Cerebellar nuclear complex (tissue), 1 donor: ENCODE measurements around the gene UNK.

Experiments
- DNase-seq, 2 experiments: peaks; one replicate each; lab custom pipeline; 2025; lab: John Stamatoyannopoulos, UW

The UNK gene

DNA sequence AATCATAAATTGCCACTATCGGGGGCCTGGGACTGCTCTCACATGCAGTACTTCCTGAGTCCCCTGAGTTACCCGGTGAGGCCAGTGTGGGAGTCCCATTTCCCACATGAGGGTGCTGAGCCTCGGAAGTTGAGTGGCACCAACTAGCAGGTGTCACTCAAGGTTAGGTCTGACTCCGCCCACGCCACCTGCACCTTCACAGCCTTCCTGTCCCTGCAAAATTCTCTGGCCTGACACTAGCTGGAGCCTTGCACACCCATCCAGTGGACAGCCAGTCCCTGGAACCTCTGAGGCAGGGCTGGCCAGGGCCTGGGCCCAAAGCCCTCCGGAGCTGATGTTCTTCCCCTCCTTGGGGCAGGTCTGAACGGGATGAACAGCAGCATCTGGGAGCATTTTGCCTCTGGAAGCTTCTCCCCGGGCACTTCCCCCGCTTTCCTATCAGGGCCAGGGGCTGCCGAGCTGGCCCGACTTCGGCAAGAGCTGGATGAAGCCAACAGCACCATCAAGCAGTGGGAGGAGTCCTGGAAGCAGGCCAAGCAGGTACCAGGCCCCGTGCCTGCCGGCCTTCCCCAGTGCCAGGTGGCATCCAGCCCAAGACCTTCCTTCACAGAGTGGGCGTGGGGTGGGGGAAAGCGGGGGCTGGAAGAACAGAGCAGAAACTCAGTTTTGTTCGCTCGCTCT, 37.7 kb downstream of the UNK start:
- no peak for DNase-seq

DNA sequence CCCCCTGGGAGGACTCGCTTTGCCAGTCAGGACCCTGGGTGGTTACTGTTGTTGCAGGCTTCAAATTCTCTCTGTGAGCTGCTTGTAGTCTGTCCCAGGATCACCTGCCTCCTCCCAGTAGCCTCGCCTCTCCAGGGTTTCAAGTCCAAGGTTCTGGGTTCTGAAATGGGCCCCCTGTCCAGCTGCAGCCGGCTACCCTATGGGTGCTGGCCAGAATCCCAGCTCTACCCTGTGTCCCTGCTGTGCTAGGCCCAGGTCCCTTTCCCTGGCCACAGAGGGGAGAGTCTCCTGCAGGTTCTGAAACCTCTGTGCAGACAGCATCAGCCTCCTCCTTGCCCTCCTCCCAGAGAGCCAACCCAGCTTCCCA, 38.2 kb downstream of the UNK start:
- DNase-seq = no peak

DNA sequence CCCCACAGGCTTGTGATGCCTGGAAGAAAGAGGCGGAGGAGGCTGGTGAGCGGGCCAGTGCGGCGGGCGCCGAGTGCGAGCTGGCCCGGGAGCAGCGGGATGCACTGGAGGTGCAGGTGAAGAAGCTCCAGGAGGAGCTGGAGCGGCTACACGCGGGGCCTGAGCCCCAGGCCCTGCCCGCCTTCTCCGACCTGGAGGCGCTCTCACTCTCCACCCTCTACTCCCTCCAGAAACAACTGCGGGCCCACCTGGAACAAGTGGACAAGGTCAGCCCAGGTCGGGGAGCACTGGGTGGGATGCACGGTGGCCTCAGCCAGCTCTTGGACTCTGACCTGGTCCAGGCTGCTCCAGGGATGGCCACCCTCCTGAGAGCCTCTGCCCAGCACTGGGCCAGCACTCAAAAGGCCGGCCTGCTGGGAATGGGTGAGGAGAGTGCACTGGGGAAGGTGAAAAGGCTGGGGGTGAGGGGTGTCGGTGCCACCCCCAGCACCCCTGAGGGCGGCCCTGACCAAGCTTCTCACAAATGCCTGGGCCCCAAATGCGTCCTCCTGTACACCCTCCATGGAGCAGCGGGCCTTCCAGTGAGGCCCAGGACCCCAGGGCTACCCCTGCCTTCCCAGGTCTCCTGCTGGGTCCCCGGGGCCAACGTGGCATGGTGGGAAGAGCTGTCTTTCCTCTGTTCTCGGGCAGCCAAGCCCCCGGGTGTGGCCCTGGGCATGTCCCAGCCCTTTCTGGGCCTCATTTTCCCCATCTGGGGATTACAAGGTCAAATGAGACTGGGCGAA, 38.8 kb downstream of the UNK start:
- DNase-seq = no peak

DNA sequence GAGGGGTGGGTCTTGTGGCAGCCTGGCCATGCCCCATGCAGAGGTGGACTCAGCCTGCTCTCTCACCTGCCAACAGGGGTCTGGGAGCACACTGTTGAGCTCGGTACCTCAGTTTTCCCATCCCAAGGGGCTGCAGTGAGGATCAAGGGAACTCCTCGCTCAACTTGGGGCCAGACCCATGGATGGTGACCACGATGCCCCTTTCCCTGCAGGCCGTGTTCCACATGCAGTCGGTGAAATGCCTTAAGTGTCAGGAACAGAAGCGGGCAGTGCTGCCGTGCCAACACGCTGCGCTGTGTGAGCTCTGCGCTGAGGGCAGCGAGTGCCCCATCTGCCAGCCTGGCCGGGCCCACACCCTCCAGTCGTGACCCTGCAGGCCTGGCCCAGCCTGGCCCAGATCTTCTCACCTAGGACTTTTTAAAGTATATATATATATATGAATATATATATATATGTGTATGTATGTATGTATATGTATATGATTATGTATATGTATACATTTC, 39.5 kb downstream of the UNK start:
- peak in 1 of 2 experiments; percentile 7 for DNase-seq

DNA sequence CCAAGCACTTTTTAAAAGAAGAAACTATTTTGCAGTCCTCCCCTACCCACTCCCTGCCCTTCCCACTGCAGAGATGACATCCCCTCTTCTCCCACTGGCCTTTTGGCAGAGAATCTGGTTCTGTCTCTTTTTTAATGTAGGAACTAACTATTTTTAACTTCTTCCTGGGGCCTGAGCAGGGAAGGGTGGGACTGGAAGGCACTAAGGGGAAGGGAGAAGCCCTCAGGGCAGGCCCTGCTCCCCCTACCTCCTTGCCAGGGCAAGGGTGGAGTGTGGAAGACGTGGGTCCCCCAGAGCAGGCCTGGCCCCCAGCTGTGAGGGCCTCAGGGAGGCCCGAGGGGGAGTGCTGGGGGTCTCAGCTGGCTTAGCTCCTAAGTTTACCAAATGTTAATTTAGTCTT, 40.1 kb downstream of the UNK start:
- no peak for DNase-seq

DNA sequence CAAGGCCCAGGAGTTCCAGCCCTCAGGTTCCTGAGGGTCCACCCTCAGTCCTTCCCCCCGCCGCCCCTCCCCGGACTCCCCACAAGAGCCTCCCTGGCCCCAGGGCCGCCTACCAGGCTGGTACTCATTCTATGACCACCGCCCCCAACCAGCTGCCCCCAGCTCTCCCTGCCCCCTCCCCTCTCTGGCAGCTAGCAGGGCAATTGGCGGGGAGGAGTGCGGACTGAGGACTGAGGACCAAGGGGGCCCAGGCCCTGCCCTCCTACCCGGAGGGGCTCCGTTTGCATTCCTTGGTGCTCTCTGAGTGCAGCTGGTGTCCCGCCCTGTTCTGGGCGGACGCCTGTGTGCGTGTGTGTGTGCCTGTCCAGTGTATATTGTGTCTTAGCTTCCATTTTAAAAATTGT, 40.5 kb downstream of the UNK start:
- DNase-seq = no peak

DNA sequence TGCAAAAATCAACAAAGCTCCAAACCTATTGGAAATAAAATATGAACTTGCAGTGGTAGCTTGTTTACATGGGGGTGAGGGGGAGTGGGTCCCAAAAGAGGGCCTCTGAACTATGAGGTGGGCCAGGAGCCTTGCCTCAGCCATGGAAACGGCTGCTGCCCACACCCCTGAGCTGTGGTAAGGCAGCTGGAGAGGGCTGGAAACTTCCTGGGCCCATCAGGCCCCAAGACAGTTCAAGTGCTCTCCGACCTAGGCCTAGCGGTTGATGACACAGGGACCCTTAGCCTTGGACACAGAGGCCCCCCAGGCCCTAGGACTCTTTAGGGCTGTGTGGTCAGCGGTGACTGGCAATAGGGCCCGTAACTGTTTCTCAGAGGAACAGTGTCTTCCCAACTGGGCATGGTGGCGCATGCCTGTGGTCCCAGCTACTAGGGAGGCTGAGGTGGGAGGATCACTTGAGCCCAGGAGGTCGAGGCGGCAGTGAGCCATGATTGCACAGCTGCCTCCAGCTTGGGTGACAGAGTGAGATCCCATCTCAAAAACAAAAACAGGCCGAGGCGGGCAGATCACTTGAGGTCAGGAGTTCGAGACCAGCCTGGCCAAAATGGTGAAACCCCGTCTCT, 41.3 kb downstream of the UNK start:
- DNase-seq = no peak

DNA sequence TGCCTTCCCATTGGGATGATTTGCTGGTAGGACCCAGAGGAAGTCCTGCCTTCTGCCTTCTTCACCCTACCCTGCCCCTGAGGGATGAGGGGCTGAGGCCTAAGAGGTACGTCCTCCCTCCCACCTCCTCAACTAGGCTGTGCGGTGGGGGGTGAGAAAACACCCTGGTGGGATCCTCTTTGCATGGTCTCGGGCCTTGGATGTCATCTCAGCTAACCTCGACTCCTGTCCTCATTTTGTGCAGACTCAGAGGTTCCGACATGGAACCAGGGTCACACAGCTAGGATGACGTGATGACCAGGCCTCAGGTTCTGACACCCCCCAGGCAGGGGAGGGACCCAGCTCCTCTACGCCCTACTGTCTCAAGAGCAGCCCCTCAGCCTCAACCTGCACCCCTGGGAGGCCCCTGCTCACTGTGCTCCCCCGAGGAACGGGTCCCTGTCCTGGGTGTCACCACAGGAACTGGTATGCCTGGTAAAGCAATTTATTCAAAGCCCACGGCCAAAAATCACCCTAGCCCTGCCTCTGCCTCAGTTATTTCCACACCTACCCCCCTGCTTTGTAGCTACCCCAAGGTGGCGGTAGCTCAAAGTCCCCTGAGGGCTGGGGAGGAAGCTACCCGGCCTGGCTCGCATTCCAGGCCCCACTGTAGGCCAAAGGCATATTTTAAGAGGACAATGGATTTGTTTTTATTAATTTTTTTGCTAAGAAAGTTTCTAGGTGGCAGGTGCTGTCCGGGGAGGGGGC, 42.1 kb downstream of the UNK start:
- DNase-seq = no peak

DNA sequence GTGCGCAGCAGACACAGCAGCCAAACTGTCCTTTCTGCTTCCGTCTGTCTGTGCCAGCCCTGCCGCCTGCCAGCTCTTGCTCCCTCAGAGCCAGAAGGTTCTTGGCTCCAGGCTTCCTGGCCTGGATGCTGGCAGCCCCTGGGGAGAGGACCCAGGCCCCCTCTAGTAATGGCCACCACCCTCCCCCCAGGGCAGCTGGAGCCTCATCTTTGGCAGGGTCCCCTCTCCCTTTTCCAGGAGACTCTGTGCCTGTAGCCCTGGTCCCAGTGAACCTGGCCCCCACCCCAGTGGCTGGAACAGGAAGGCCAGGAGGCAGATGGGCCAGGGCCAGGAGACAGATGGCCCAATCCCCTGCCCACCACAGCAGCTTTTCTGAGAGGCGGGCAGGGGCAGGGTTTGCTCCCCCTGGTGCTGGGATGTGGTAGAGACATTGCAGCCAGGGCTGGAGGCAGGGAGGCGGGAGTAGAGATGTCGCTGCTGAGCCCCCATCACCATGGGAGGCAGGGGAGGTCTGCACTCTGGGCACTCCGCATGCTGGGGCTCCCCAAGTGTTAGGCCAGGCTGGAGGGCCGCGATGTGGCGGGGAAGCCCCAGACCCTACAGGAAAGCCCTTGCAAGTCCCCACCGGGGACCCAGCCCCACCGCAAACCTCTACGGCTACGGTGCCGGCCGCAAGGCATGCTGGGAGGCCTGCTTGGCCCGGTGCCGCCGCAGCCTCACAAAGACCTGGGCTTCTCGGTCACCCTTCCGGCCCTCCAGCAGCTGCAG, 42.9 kb downstream of the UNK start:
- DNase-seq = peak in 1 of 2 experiments; percentile 39

DNA sequence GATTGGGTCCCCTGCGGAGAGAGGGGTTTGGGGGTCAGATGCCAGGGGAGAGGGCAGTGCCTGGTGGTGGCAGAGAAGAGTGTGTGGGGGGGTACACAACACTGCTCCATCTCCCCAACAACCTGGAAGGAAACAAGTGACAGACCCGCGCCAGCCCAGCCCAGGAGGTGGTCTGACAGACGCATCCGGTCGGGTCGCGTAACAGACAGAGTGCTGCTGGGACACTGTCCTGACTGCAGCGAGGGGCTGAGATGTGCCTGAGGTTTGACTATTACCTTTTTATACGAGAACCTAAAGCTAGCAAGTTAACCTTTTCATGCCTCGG, 43.4 kb downstream of the UNK start:
- no peak for DNase-seq

DNA sequence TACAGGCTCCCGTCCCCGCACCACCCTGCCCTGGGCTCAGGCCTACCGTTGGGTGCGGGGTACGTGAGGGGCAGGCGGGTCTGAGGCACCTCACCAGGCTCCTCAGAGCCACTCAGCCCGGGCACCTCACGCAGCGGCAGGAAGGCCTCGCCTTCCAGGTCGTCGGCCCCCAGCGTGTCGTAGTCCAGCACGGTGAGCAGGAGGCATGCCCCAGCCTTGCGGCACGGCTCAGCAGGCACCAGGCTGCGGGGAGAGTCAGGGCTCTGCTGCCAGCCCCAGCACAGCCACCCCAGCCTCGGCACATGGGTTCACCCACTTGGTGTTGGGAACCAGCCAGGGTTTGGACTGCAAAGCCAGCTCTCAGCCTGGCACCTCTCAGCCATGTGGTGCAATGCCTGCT, 44.1 kb downstream of the UNK start:
- no peak for DNase-seq

DNA sequence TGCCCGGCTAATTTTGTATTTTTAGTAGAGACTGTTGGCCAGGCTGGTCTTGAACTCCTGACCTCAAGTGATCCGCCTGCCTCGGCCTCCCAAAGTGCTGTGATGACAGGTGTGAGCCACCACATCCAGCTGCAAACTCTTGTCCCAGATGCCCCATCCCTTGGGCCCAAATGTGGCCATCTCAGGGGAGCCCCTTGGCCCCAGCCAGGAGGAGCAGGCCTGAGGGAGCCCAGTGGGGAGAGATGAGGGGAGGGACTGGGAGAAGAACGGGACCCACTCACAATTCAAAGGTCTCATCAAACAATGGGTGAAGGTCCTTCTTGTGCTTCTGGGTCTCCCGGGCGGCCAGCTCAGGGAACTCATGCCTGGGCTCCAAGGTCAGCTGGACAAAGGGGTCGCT, 45.1 kb downstream of the UNK start:
- no peak for DNase-seq

DNA sequence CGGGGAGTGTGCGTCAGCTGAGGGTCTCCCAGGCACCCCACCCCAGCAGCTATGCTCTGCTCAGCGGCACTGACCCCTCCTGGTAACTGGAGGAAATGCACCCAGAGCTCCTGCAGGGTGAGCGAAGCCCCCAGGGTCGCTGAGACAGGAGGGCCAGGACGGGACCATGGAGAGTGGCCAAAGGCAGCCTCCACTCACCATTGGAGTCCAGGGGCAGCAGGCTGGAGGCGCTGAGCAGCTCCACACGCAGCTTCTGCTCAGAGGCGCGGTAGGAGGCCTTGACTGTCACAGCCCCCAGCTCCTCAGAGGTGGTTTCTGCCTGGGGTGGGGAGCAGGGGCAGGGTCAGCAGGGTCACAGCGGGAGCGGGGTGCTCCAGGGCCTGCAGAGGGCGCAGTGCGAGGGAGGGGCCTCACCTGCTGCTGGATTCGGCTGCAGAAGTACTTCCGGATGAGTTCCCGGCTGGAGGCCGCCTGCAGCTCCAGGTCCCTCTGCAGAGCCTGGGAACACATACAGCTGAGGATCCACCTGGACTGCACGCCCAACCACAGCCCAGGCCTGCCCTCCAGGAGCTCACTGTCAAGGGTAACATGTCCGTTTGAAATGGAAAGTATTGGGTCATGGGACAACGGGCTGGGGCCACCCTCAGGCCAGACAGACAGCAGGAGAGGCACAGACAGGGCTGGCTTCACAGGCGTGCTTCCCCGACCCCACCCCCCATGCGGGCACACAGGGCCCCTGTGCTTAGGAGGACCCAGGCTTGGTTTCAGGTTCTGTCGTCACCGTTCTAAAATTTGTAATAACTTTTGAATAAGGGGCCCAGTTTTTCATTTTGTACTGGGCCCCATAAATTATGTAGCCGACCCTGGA, 45.8 kb downstream of the UNK start:
- no peak for DNase-seq

DNA sequence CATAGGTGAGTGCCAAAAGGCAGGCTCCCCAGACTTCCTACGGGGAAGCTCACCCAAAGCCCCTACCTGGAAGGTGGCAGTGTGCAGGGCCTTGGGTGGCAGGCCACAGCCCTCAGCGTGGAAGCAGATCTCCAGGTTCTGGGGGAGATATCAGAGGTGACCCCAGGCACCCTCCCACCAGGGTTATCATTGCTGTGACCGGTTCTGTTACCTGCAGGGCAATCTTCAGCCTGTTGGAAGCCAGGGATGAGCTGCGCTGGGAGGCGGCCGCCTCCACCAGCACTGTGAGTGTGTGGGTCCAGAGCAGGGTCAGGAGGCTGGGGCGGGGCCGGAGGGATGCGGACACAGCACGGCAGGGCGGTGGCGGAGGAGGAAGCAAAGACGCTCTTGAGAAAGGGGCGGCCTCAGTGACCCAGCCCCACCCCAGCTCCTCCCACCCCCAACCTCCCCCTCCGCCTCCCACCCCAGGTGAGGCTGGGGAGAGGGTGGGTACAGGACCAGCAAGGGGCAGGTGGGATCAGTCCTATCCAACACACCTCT, 46.5 kb downstream of the UNK start:
- no peak for DNase-seq

DNA sequence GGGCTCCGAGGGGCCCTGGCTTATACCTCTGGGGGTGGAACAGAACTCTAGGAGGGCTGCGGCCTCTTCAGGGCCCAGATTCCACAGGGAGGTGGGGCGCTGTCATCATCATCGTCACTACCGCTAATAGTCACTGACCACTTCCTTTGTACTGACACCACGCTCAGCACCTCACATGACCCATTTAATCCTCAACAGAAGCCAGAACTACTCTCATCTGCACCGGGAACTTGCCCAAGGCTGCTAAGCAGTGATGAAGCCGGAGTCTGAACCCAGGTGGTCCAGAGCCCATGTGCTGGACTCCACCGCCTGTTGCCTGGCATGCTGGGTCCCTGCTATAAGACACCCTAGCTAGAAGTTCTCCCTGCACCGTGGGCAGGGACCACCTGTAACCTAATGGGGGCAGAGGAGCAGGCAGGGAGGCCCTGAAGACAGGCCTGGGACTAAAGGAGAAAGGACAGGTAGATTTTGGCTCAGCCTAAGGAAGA, 47.6 kb downstream of the UNK start:
- DNase-seq = no peak

DNA sequence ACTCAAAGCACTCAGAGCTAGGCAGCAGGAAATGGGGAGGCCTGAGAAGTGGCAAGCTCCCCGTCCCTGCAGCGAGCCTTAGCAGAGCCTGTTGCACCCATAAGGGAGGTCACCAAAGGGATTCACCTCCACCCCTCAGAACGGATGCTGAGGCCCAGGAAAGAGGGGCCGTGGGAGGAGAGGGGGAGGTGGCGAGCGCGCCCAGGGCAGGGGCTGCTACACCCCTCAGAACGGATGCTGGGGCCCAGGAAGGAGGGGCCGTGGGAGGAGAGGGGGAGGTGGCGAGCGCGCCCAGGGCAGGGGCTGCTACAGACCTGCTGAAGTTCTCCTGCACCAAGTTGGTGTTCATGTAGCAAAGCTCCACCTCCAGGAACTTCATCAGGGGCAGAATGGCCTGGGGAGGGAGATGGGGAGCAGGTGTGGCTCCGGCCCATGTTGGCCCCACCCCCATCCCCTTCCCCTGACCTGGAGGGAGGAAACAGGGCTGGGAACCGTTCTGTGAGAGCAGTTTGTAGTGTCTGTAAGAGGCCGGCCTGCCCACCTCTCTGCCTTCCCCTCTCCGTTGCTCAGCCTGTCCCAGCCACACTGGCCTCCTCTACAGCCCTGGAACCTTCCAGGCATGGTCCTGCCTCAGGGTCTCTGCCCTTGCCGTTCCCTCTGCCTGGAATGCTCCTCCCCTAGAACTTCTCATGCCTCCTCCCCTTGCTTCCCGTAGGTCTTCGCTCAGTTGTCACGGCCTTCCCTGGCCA, 48.2 kb downstream of the UNK start:
- no peak for DNase-seq

DNA sequence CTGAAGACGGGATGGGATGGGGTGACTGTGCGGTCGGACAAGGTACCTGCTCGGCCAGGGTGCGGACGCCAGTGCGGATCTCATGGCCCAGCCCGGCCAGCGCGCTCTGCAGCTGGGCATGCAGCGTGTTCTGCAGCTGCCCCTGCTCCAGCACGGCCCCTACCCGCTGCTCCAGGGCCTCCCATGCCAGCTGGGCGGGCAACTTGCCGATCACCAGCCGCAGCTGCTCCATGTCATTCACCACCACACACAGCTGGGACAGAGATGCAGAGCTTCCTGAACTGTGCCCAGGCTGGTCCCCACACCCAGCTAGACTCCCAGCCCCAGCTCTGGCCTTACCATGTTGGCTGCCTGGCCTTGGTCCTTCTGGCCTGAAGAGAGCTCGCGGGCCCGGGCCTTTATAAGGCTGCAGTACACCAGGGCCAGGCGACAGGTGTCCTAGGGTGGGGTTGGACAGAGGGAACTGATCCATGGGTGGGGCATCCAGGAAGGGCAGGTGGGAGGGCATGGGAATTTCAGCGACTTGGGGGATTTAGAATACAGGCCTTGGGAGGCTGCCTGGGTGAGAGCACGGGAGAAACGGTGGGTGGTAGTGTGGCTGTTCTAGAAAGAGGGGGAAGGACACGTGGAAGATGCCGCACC, 49.8 kb downstream of the UNK start:
- DNase-seq = no peak

DNA sequence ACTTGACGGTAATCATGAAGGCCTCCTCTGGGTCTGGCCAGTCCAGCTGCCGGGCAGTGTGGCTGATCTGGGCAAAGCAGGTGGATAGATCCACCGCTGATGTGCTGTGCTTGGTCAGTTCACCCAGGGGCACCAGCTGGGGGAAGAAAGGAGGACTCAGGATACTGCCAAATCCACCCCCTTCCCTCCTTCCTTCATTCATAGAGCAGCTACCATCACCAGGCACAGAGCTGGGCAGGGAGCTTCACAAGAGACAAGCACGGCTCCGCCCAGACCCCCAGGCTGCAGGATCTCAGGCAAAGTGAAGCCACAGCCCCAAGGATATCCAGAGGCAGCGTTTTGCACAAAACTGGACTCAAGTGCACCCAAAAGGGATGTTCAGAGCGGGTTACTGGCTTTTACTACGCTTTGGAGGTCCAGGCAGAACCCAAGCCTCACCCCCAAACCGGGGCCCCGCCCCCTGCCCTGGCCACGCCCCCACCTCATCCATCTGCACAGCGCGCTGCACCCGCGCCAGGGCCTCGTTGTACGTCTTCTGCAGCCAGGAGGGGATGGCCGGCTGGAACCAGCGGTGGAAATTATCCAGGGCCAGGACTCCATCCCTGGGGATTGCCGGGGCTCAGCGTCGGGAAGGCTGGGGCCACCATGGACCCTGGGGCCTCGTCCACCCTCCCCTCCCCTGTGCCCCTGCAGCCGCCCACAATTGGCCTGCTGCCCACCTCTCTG, 50.5 kb downstream of the UNK start:
- DNase-seq = no peak

DNA sequence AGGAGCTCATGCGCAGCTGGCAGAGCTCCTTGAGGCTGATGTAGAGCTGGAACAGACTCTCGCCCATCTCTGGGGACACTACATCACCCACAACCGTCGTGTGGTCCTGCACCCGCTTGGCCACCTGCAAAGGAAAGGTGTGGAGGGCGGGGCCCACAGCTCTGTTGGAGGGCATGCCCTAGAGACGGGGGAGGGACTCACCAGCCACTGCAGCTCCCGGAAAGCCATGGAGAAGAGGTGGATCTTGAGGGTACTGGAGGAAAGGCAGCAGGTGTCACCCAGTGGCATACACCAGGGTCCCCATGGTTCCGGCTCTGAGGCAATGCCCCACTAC, 51.0 kb downstream of the UNK start:
- no peak for DNase-seq
